HUES48 (cell line): ENCODE measurements around the gene ACSM2A.
"Not testable (repeated sequence)": the region's sequence is repeated elsewhere in the genome, so short reads cannot be mapped to it uniquely, and the experiment has no call there.

Source experiments
- H3K27ac ChIP-seq: one replicate; pipeline ENCODE4 v1.7.0; 2013; ENCODE audit warnings: low read depth, low read length, inconsistent platforms
- H3K27me3 ChIP-seq: 2 replicates; pipeline ENCODE4 v1.6.1; 2013; ENCODE audit warnings: mild to moderate bottlenecking, low read length; ENCODE audit not compliant: control insufficient read depth, insufficient read depth
- H3K36me3 ChIP-seq: 2 replicates; pipeline ENCODE4 v1.6.1; 2013; ENCODE audit warnings: low read length; ENCODE audit not compliant: control insufficient read depth, insufficient read depth
- H3K4me1 ChIP-seq: 2 replicates; pipeline ENCODE4 v1.6.1; 2013; ENCODE audit warnings: mild to moderate bottlenecking, low read length; ENCODE audit not compliant: control insufficient read depth, insufficient read depth
- H3K4me3 ChIP-seq: 2 replicates; pipeline ENCODE4 v1.5.1; 2013; ENCODE audit warnings: mild to moderate bottlenecking, low read depth, low read length
- H3K9ac ChIP-seq: 2 replicates; pipeline ENCODE4 v1.6.1; 2013; ENCODE audit warnings: mild to moderate bottlenecking, low read depth, low read length, moderate library complexity
- H3K9me3 ChIP-seq: 2 replicates; pipeline ENCODE4 v1.6.1; 2013; ENCODE audit warnings: low read length; ENCODE audit not compliant: control insufficient read depth, insufficient read depth

Gene ACSM2A

GRCh38 chr16:20453633-20454032 lies 2.3 kb downstream of the ACSM2A start:
- H3K4me3 ChIP-seq, H3K9me3 ChIP-seq, H3K27me3 ChIP-seq, H3K4me1 ChIP-seq, H3K9ac ChIP-seq, H3K36me3 ChIP-seq, H3K27ac ChIP-seq: not testable (repeated sequence)

GRCh38 chr16:20459227-20459626 lies 7.9 kb downstream of the ACSM2A start:
- H3K4me3 ChIP-seq, H3K36me3 ChIP-seq, H3K27ac ChIP-seq, H3K9me3 ChIP-seq, H3K4me1 ChIP-seq, H3K9ac ChIP-seq, H3K27me3 ChIP-seq: not testable (repeated sequence)

DNA sequence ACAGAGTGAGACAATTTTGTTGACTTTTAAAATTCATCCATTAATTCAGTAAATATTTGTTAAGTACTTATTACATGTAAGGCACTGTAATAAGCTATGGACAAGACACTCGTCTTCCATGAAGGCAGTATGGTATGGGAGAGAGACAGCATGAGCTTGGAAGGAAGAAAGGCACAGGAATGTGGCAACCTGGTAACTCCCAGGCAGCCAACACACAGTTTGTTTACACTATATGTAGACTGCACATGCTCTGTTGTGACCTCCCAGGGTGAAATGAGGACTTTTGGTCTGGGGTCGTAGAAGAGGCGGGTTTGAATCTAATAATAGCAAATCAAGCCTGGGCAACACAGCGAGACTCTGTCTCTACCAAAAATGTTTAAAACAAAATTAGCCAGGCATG lies 9.0 kb downstream of the ACSM2A start:
- H3K9ac ChIP-seq, H3K9me3 ChIP-seq, H3K27ac ChIP-seq, H3K36me3 ChIP-seq, H3K27me3 ChIP-seq, H3K4me1 ChIP-seq, H3K4me3 ChIP-seq: not testable (repeated sequence)

- not testable (repeated sequence) for H3K9me3 ChIP-seq, H3K4me3 ChIP-seq, H3K36me3 ChIP-seq, H3K4me1 ChIP-seq, H3K27me3 ChIP-seq, H3K27ac ChIP-seq, H3K9ac ChIP-seq
Measured at GRCh38 chr16:20468954-20469353, 17.6 kb downstream of the ACSM2A start.

- H3K27me3 ChIP-seq, H3K9me3 ChIP-seq, H3K4me1 ChIP-seq, H3K27ac ChIP-seq, H3K9ac ChIP-seq, H3K4me3 ChIP-seq, H3K36me3 ChIP-seq: not testable (repeated sequence)
Measured at GRCh38 chr16:20469930-20470329, 18.6 kb downstream of the ACSM2A start.

GRCh38 chr16:20470732-20471131 lies 19.4 kb downstream of the ACSM2A start:
- H3K36me3 ChIP-seq, H3K27ac ChIP-seq, H3K27me3 ChIP-seq, H3K4me3 ChIP-seq, H3K9ac ChIP-seq, H3K4me1 ChIP-seq, H3K9me3 ChIP-seq: not testable (repeated sequence)

GRCh38 chr16:20477188-20477744 lies 25.9 kb downstream of the ACSM2A start:
- H3K27me3 ChIP-seq, H3K4me1 ChIP-seq, H3K36me3 ChIP-seq, H3K4me3 ChIP-seq, H3K9ac ChIP-seq, H3K27ac ChIP-seq, H3K9me3 ChIP-seq: not testable (repeated sequence)

- H3K9ac ChIP-seq, H3K4me3 ChIP-seq, H3K36me3 ChIP-seq: not testable (repeated sequence)
Measured at GRCh38 chr16:20483989-20484388, 32.7 kb downstream of the ACSM2A start.

DNA sequence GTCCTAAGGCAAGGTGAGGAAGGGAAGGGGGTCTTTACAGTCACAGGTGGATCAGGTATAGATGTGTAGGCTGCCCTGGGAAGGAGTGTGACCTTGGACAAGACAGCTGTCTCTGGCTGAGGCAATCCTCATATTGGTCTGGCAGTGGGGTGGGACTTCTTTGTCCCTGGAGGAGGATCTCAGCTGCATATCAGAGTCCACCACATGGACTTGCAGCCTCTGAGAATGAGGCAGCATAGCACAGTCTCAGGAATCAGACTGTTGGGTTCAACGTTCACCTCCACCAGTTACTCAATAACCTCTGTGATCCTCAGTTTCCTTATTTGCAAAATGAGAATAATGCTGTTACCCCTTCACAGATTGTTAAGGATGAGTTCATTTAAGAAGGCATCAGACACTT lies 33.4 kb downstream of the ACSM2A start:
- no peak overlapping the region for H3K4me3 ChIP-seq
- no peaks in the 10 kb centered on the region for H3K36me3 ChIP-seq
- H3K9ac ChIP-seq: no peak overlapping the region
- no peaks in the 10 kb centered on the region for H3K4me1 ChIP-seq
- peaks cover 3% of the 10 kb centered on the region for H3K9me3 ChIP-seq
- no peak overlapping the region for H3K27ac ChIP-seq
- H3K27me3 ChIP-seq: no peaks in the 10 kb centered on the region

More at GRCh38 chr16:20483989-20484388, 32.7 kb downstream of the ACSM2A start:
- H3K4me1 ChIP-seq, H3K27me3 ChIP-seq, H3K27ac ChIP-seq, H3K9me3 ChIP-seq: not testable (repeated sequence)

DNA sequence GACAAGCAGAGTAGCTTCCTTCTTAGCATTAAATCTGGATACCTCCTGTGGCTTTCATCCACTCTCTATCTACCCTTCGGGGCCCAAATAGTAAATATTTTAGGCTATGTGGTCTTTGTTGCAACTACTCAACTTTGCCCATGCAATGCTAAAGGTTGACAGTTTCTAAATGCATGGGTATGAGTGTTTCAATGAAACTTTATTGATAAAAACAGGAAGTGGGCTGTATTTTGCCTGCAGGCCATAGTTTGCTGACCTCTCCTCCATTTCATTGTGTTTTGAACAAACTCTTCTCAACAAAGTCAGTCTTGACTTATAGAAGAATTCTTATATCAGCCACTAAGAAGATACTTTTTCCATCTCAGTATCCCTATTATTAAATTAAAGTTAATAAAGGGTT lies 34.1 kb downstream of the ACSM2A start:
- H3K27ac ChIP-seq: no peak overlapping the region
- H3K36me3 ChIP-seq: no peaks in the 10 kb centered on the region
- no peak overlapping the region for H3K9ac ChIP-seq
- no peaks in the 10 kb centered on the region for H3K27me3 ChIP-seq
- H3K4me3 ChIP-seq: no peak overlapping the region
- H3K9me3 ChIP-seq: peaks cover 3% of the 10 kb centered on the region
- no peaks in the 10 kb centered on the region for H3K4me1 ChIP-seq

- not testable (repeated sequence) for H3K27me3 ChIP-seq, H3K27ac ChIP-seq, H3K4me3 ChIP-seq, H3K9me3 ChIP-seq, H3K9ac ChIP-seq, H3K36me3 ChIP-seq, H3K4me1 ChIP-seq
Measured at GRCh38 chr16:20490994-20491393, 39.7 kb downstream of the ACSM2A start.

- H3K9ac ChIP-seq, H3K9me3 ChIP-seq, H3K27ac ChIP-seq, H3K4me3 ChIP-seq, H3K27me3 ChIP-seq, H3K36me3 ChIP-seq, H3K4me1 ChIP-seq: not testable (repeated sequence)
Measured at GRCh38 chr16:20491448-20491847, 40.1 kb downstream of the ACSM2A start.
